ENCODE measurements around the gene IER2.

Gene IER2

GRCh38 chr19:13127811-13128575 is 22.2 kb upstream of the IER2 start:
- H3K27ac Mint-ChIP-seq, result no peak overlapping the region
- H3K27me3 Mint-ChIP-seq, result no peaks in the 10 kb centered on the region
- H3K36me3 Mint-ChIP-seq, result peaks cover 8% of the 10 kb centered on the region
- no peak for DNase-seq
- H3K4me1 Mint-ChIP-seq, result peaks cover 23% of the 10 kb centered on the region
- H3K4me3 Mint-ChIP-seq, result no peak overlapping the region
- CTCF ChIA-PET, result interaction anchor here (1.4 kb wide), 1 partner anchor 10 kb away, joined by 4 read pairs; the partner anchor contains the start of gene NACC1
- no peaks in the 10 kb centered on the region for H3K9me3 Mint-ChIP-seq

GRCh38 chr19:13128583-13128982 is 21.6 kb upstream of the IER2 start:
- Mint-ChIP-seq H3K36me3 (peaks cover 8% of the 10 kb centered on the region), H3K4me3 (no peak overlapping the region), H3K4me1 (peaks cover 29% of the 10 kb centered on the region), H3K27ac (peak overlapping the region; percentile 74), H3K9me3 (no peaks in the 10 kb centered on the region), H3K27me3 (no peaks in the 10 kb centered on the region)
- no peak for DNase-seq
- CTCF ChIA-PET, result interaction anchor here (1.4 kb wide), 1 partner anchor 10 kb away, joined by 4 read pairs; the partner anchor contains the start of gene NACC1

GRCh38 chr19:13129384-13129783 is 20.8 kb upstream of the IER2 start:
- DNase-seq, result no peak
- H3K4me3 Mint-ChIP-seq, result no peak overlapping the region
- peaks cover 8% of the 10 kb centered on the region for H3K36me3 Mint-ChIP-seq
- no peak overlapping the region for H3K27ac Mint-ChIP-seq
- CTCF ChIA-PET, result no interaction called here
- H3K9me3 Mint-ChIP-seq, result no peaks in the 10 kb centered on the region
- H3K27me3 Mint-ChIP-seq, result no peaks in the 10 kb centered on the region
- H3K4me1 Mint-ChIP-seq, result peaks cover 31% of the 10 kb centered on the region

- Mint-ChIP-seq H3K27me3 (no peaks in the 10 kb centered on the region), H3K36me3 (peaks cover 11% of the 10 kb centered on the region), H3K9me3 (no peaks in the 10 kb centered on the region), H3K4me3 (no peak overlapping the region), H3K27ac (peak overlapping the region; percentile 75), H3K4me1 (peaks cover 28% of the 10 kb centered on the region)
- DNase-seq, result no peak
- CTCF ChIA-PET, result interaction anchor here (0.7 to 0.9 kb wide), 3 partner anchors 19 to 166 kb away, joined by 3 read pairs; partner anchors contain the start of genes IER2 and STX10
Observed at GRCh38 chr19:13130886-13131490, 19.2 kb upstream of the IER2 start.

- CTCF ChIA-PET, result interaction anchor here (0.6 to 1.5 kb wide), 3 partner anchors 15 to 23 kb away, joined by 3 to 4 read pairs (median 4); partner anchors contain the start of genes IER2, NACC1 and STX10
Observed at GRCh38 chr19:13132471-13133180, 17.6 kb upstream of the IER2 start.

GRCh38 chr19:13133241-13133870 is 16.9 kb upstream of the IER2 start:
- CTCF ChIA-PET, result interaction anchor here (0.9 to 1.5 kb wide), 3 partner anchors 17 to 62 kb away, joined by 4 to 5 read pairs (median 4); partner anchors contain the start of genes IER2 and STX10
- H3K4me1 Mint-ChIP-seq, result peaks cover 28% of the 10 kb centered on the region
- H3K36me3 Mint-ChIP-seq, result peaks cover 21% of the 10 kb centered on the region
- DNase-seq, result no peak
- no peak overlapping the region for H3K4me3 Mint-ChIP-seq
- H3K9me3 Mint-ChIP-seq, result no peaks in the 10 kb centered on the region
- H3K27ac Mint-ChIP-seq, result peak overlapping the region; percentile 70
- no peaks in the 10 kb centered on the region for H3K27me3 Mint-ChIP-seq

More at GRCh38 chr19:13132471-13133180, 17.6 kb upstream of the IER2 start:
- peak; percentile 57 for DNase-seq
- Mint-ChIP-seq H3K9me3 (no peaks in the 10 kb centered on the region), H3K27me3 (no peaks in the 10 kb centered on the region), H3K27ac (peak overlapping the region; percentile 70), H3K4me1 (peaks cover 28% of the 10 kb centered on the region), H3K36me3 (peaks cover 18% of the 10 kb centered on the region), H3K4me3 (peak overlapping the region; percentile 5)

GRCh38 chr19:13134626-13135025 is 15.6 kb upstream of the IER2 start:
- Mint-ChIP-seq H3K4me1 (peaks cover 28% of the 10 kb centered on the region), H3K27ac (no peak overlapping the region), H3K27me3 (no peaks in the 10 kb centered on the region), H3K4me3 (no peak overlapping the region), H3K36me3 (peaks cover 21% of the 10 kb centered on the region), H3K9me3 (no peaks in the 10 kb centered on the region)
- CTCF ChIA-PET, result interaction anchor here (1.4 kb wide), 1 partner anchor 61 kb away, joined by 5 read pairs; no protein-coding TSS in a partner anchor
- no peak for DNase-seq

- DNase-seq, result no peak
- no peaks in the 10 kb centered on the region for H3K27me3 Mint-ChIP-seq
- H3K36me3 Mint-ChIP-seq, result peaks cover 21% of the 10 kb centered on the region
- H3K4me3 Mint-ChIP-seq, result no peak overlapping the region
- H3K27ac Mint-ChIP-seq, result no peak overlapping the region
- peaks cover 28% of the 10 kb centered on the region for H3K4me1 Mint-ChIP-seq
- CTCF ChIA-PET, result no interaction called here
- no peaks in the 10 kb centered on the region for H3K9me3 Mint-ChIP-seq
Observed at GRCh38 chr19:13135068-13136062, 14.8 kb upstream of the IER2 start.

- H3K27me3 Mint-ChIP-seq, result no peaks in the 10 kb centered on the region
- H3K27ac Mint-ChIP-seq, result no peak overlapping the region
- no peaks in the 10 kb centered on the region for H3K9me3 Mint-ChIP-seq
- CTCF ChIA-PET, result no interaction called here
- H3K4me3 Mint-ChIP-seq, result no peak overlapping the region
- no peak for DNase-seq
- peaks cover 22% of the 10 kb centered on the region for H3K36me3 Mint-ChIP-seq
- H3K4me1 Mint-ChIP-seq, result peaks cover 14% of the 10 kb centered on the region
Observed at GRCh38 chr19:13137290-13137794, 12.9 kb upstream of the IER2 start.

- Mint-ChIP-seq H3K4me1 (peaks cover 4% of the 10 kb centered on the region), H3K36me3 (peaks cover 18% of the 10 kb centered on the region)
- CTCF ChIA-PET, result no interaction called here
Observed at GRCh38 chr19:13138171-13138915, 11.9 kb upstream of the IER2 start.

GRCh38 chr19:13138916-13139198 is 11.4 kb upstream of the IER2 start:
- Mint-ChIP-seq H3K27ac (no peak overlapping the region), H3K4me3 (no peak overlapping the region), H3K36me3 (peaks cover 19% of the 10 kb centered on the region), H3K9me3 (no peaks in the 10 kb centered on the region), H3K4me1 (no peaks in the 10 kb centered on the region), H3K27me3 (no peaks in the 10 kb centered on the region)
- no peak for DNase-seq
- CTCF ChIA-PET, result no interaction called here

More at GRCh38 chr19:13138171-13138915, 11.9 kb upstream of the IER2 start:
- H3K9me3 Mint-ChIP-seq, result no peaks in the 10 kb centered on the region
- no peak for DNase-seq
- H3K27me3 Mint-ChIP-seq, result no peaks in the 10 kb centered on the region
- no peak overlapping the region for H3K27ac Mint-ChIP-seq
- no peak overlapping the region for H3K4me3 Mint-ChIP-seq

- Mint-ChIP-seq H3K27me3 (no peaks in the 10 kb centered on the region), H3K4me3 (no peak overlapping the region), H3K9me3 (no peaks in the 10 kb centered on the region), H3K4me1 (no peaks in the 10 kb centered on the region), H3K36me3 (peaks cover 26% of the 10 kb centered on the region), H3K27ac (no peak overlapping the region)
- DNase-seq, result no peak
- CTCF ChIA-PET, result no interaction called here
Observed at GRCh38 chr19:13139633-13140311, 10.4 kb upstream of the IER2 start.

Measured in activated naive CD4-positive, alpha-beta T cell treated with anti-CD3 and anti-CD28 coated beads, Interleukin-2, amount 10 ng/mL, durations not matched to agents 7 days and 5 days (primary cell).